ENCODE data around the gene HARS2.
"Not testable (repeated sequence)": the region's sequence is repeated elsewhere in the genome, so short reads cannot be mapped to it uniquely, and the experiment has no call there.

HARS2 gene

GRCh38 chr5:140690941-140691924 lies at the start of gene HARS2, which contains the start of gene HARS1:
Gene HARS2, plus strand, starts transcription at chr5:140691455. Its CDS starts 194 bp downstream, at chr5:140691649.
Gene HARS1, minus strand, starts transcription at chr5:140691370. Its CDS starts 66 bp downstream, at chr5:140691304.
- peak; percentile 40 to 95 (median 84) for DNase-seq

- DNase-seq: no peak
These were observed 49.5 kb upstream of the HARS2 start for GRCh38 chr5:140641716-140642115.

- no peak for DNase-seq
These were observed 48.5 kb upstream of the HARS2 start for GRCh38 chr5:140642718-140643117.

GRCh38 chr5:140647042-140647419 lies 44.2 kb upstream of the HARS2 start:
- DNase-seq: no peak

- DNase-seq: no peak
These were observed 32.4 kb upstream of the HARS2 start for GRCh38 chr5:140658870-140659269.

- not testable (repeated sequence) for DNase-seq
These were observed 30.9 kb upstream of the HARS2 start for GRCh38 chr5:140660371-140660770.

GRCh38 chr5:140664030-140664358 lies 27.3 kb upstream of the HARS2 start:
- DNase-seq: peak in 2 of 56 donors; percentile 37 to 45

GRCh38 chr5:140664359-140665119 lies 26.7 kb upstream of the HARS2 start, which contains the start of gene WDR55:
Gene WDR55, plus strand, starts transcription at chr5:140664904. Its CDS starts 9 bp downstream, at chr5:140664913.
- DNase-seq: peak; percentile 64 to 97 (median 91)

GRCh38 chr5:140671035-140671434 lies 20.2 kb upstream of the HARS2 start:
- DNase-seq: not testable (repeated sequence)

GRCh38 chr5:140671472-140672125 lies 19.7 kb upstream of the HARS2 start:
- no peak for DNase-seq

GRCh38 chr5:140672455-140673186 lies 18.6 kb upstream of the HARS2 start:
- DNase-seq: peak in 2 of 56 donors; percentile 7 to 12

- DNase-seq: peak in 1 of 56 donors; percentile 9
These were observed 17.9 kb upstream of the HARS2 start, which contains the start of gene DND1 for GRCh38 chr5:140673187-140673976. Gene DND1, minus strand, starts transcription at chr5:140673576. Its CDS starts 34 bp downstream, at chr5:140673542.

GRCh38 chr5:140674211-140674610 lies 17.0 kb upstream of the HARS2 start:
- DNase-seq: no peak

- no peak for DNase-seq
These were observed 16.6 kb upstream of the HARS2 start for GRCh38 chr5:140674629-140675028.

GRCh38 chr5:140677947-140678346 lies 13.3 kb upstream of the HARS2 start:
- DNase-seq: no peak

GRCh38 chr5:140678993-140679392 lies 12.3 kb upstream of the HARS2 start:
- DNase-seq: no peak

- no peak for DNase-seq
These were observed 801 bp upstream of the HARS2 start for GRCh38 chr5:140690376-140690932.

- DNase-seq: no peak
These were observed 3.0 kb downstream of the HARS2 start for GRCh38 chr5:140694276-140694675.

GRCh38 chr5:140696891-140697492 lies 5.7 kb downstream of the HARS2 start:
- no peak for DNase-seq

Measured in amygdala (tissue), 56 donors.